HG02678 (cell line): ENCODE results near the gene ACTG1.

Experiments used
- ATAC-seq: cut with Tn5 transposase; IDR thresholded peaks from one replicate; pipeline ENCODE4 v1.9.1; 2021; ENCODE audit warnings: mild to moderate bottlenecking, moderate library complexity; ENCODE audit not compliant: unreplicated experiment

ACTG1 gene

DNA sequence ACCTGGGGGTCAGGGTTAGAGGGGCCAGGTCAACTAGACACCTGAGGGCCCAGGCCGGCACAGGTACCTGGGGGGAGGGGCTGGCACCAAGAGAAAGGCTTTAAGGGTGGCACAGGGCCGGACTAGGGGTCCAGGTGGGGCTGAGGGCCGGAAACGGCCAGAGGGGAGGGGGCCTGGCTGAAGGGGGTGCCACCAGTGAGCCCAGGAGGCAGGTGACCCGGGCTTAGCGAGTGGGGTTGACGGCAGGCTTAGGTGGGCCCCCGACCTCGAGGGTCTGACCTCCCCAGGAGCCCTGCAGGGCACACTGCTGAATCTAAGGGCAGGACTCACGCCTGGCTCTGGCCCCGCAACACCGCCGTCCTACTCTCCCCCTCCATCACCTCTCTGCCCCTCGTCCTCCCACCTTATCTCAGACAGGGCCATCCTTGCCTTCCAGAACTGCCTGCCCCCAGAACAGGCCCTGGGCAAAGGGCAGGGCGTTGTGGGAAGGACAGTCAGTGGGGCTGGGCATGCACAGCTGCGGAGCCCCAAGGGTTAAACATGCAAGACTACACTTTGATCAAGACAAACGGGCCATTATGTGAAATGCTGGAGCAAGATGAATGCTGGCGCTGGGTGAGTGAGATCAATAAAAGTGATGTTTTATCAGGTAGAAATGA, 44.4 kb downstream of the ACTG1 start:
- ATAC-seq, result no peak

DNA sequence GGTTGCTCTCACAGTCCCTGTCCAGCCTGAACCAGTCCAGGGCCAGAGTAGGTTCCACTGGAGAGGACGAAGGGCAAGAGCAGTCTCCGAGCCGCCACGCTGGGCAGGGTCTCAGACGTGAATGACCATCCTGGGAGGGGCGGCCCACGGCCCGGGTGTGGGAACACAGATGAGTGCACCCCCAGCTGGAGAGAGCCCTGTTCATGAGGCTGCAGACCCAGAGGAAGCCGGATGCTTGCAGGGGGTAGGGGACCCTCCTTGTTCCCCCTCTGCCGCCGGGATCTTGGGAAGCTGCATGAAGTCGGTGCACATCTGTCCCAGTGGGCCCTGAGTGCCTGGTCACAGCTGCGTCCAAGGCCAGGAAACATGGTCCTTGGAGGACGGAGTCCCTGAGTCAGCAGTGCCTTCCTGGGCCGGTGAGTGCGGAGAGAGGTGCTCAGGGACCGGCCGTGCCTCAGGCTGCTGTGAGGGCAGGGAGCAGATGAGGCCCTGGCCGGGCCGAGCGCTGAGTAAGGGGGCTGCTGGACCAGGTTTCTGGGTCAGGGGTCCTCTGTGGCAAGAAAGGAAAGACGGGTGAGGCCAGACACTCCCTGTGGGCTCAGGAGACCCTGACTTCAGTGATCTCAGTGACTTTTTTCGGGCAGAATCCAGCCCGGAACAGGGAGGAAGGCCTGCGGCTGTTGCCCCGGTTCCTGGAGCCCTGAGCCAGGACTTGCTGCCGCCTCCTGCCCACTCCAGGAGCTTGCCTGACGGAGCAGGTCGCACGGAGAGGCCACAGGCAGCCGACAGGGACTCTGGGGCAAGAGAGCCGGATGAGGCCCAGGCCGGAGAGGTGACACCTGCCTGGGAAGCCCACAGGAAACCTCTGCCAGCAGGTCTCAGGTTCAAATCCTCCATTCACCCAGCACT, 45.8 kb downstream of the ACTG1 start:
- no peak for ATAC-seq

DNA sequence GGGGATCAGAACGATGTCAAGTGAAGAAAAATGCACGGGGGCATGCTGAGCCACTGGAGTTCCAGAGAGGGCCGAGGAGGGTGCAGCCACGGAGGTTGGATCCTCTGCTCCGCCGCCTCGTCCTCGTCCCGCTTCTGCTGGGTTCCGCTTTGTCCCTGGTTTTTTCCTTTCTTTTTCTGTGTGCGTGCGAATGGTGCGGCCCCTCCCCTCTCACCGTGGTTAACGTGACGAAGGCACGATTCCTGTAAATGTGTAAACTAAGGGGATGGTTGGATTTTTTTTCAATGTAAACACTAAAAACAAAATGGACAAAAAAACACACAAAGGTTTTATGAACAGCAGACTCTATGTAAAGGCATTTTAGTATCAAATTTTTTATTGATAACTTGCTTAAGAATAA, 46.7 kb downstream of the ACTG1 start:
- ATAC-seq, result no peak

DNA sequence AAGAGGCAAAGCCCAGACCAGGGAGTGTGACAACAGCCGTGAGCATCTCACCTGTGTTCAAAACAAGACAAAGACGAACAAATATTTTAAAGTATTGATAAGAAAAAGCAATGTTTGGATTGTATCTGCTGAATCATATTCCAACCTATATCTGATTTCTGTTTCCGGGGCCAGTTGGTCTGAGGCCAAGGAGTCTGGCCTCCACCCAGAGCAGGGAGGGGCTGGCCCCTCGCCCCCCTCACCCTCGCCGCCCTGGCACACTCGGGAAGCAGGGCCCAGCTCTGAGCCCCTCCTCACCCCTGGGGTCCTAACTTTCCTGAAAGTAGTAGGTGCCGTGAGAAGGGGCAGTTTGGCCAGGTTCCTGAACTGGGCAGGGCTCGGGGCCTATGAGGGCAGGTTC, 48.0 kb downstream of the ACTG1 start:
- ATAC-seq, result no peak

DNA sequence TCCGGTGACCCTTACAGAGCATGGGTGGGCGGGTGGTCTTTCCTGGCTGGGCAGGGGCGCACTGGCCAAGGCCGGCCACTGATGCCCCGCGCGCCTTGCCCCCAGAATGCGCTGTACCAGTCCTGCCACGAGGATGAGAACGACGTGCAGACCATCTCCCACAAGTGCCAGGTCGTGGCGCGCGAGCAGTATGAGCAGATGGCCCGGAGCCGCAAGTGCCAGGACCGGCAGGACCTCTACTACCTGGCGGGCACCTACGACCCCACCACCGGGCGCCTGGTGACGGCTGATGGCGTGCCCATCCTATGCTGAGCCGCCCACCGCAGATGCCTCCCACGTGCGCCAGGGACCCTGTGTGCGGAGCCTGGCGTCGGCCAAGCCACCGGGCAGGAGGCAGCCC, 49.1 kb downstream of the ACTG1 start:
- no peak for ATAC-seq

DNA sequence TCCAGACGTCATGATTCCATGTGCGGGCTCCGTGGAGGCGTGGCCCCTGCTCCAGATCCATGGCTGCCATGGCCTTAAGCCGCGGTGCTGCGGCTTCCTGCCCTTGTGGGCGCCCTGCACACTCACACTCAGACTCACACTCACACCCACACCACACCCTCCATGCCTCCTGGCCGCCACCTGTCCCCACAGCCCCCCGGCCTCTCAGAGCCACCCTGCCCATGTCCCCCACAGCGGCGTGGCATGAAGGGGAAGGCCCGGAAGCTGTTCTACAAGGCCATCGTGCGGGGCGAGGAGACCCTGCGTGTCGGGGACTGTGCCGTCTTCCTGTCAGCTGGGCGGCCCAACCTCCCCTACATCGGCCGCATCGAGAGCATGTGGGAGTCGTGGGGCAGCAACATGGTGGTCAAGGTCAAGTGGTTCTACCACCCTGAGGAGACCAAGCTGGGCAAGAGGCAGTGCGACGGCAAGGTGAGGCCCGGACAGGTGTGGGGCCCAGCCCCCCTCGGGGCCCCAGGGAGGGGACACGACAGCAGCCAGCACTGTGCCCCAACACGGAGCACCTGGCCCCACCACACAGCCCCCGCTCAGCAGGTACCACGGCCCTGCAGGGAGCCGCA, 50.0 kb downstream of the ACTG1 start:
- ATAC-seq, result no peak

DNA sequence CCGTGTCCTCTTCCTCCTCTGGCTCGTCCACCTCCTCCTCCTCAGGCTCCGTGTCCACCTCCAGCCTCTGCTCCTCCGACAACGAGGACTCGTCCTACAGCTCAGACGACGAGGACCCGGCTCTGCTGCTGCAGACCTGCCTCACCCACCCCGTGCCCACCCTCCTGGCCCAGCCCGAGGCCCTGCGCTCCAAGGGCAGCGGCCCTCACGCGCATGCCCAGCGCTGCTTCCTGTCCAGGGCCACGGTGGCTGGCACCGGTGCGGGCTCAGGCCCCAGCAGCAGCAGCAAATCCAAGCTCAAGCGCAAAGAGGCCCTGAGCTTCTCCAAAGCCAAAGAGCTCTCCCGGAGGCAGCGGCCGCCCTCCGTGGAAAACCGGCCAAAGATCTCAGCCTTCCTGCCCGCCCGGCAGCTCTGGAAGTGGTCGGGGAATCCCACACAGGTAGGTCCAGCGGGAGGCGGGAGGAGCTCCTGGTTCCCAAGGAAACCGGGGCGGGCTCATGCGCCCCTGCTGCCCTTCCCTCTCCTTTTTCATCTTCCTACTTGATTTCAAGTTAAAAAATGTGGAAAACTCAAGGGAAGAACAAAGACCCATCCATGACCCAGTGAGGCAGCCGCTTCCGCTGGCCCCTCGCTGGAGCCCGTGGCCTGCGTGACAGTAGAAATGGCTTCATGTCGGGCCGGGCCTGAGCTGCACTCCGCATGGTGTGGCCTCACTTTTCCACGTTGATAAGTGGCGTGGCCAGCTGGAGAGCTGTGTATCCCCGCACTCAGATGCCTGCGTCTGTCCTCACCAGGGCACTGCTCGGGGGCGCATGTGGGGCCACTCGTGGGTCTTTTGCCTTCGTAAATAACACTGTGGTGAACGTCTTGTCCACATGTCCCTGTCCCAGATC, 50.7 kb downstream of the ACTG1 start:
- no peak for ATAC-seq

DNA sequence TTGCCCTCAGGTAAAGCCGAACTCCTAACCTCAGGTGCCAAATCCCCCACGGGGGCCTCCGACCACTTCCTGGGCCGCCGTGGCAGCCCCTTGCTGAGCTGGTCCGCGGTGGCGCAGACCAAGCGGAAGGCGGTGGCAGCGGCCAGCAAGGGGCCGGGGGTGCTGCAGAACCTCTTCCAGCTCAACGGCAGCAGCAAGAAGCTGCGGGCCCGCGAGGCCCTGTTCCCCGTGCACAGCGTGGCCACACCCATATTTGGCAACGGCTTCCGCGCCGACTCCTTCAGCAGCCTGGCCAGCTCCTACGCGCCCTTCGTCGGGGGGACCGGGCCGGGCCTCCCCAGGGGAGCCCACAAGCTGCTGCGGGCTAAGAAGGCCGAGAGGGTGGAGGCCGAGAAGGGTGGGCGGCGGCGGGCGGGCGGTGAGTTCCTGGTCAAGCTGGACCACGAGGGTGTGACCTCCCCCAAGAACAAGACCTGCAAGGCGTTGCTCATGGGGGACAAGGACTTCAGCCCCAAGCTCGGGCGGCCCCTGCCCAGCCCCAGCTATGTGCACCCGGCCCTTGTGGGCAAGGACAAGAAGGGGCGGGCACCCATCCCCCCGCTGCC, 51.6 kb downstream of the ACTG1 start:
- ATAC-seq, result no peak
